ENCODE results near the gene AMBRA1.

The AMBRA1 gene

DNA sequence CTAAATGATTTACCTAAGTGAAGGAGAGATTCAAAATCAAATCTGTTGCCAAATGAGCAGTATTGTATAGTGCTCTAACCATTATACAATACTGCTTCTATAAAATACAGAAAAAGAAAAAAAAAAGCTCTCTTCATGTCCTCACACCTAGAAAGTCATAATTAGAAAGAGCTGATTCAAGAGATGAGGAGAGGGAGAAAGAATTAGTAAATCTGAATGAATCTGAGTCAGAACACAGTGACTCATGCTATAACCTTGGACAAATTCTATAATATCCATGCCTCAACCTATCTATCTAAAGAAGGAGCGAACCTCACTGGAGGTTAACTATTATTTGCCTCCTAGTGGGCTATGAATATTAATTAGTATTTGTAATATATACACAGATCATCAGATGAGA lies 29.4 kb downstream of the AMBRA1 start:
- H3K27me3 ChIP-seq (ENCODE audit: control insufficient read depth, insufficient read depth, low read length) = no peaks in the 10 kb centered on the region
- H2AFZ ChIP-seq = no peak overlapping the region
- H3K79me2 ChIP-seq = peaks cover 21% of the 10 kb centered on the region
- H3K9me3 ChIP-seq (ENCODE audit: control insufficient read depth, low read length) = no peaks in the 10 kb centered on the region
- no peak overlapping the region for H3K4me3 ChIP-seq (ENCODE audit: low read depth, low read length)
- no peaks in the 10 kb centered on the region for H3K36me3 ChIP-seq (ENCODE audit: control insufficient read depth, insufficient read depth, low read length)
- H3K4me1 ChIP-seq = peaks cover 4% of the 10 kb centered on the region
- H3K27ac ChIP-seq = no peak overlapping the region
- TF ChIP-seq, protein P1, sequence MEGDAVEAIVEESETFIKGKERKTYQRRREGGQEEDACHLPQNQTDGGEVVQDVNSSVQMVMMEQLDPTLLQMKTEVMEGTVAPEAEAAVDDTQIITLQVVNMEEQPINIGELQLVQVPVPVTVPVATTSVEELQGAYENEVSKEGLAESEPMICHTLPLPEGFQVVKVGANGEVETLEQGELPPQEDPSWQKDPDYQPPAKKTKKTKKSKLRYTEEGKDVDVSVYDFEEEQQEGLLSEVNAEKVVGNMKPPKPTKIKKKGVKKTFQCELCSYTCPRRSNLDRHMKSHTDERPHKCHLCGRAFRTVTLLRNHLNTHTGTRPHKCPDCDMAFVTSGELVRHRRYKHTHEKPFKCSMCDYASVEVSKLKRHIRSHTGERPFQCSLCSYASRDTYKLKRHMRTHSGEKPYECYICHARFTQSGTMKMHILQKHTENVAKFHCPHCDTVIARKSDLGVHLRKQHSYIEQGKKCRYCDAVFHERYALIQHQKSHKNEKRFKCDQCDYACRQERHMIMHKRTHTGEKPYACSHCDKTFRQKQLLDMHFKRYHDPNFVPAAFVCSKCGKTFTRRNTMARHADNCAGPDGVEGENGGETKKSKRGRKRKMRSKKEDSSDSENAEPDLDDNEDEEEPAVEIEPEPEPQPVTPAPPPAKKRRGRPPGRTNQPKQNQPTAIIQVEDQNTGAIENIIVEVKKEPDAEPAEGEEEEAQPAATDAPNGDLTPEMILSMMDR (IDR thresholded peaks at IDR 0.05) = no peak
- H3K4me2 ChIP-seq (ENCODE audit: low read length) = no peak overlapping the region
- no peak overlapping the region for H3K9ac ChIP-seq

DNA sequence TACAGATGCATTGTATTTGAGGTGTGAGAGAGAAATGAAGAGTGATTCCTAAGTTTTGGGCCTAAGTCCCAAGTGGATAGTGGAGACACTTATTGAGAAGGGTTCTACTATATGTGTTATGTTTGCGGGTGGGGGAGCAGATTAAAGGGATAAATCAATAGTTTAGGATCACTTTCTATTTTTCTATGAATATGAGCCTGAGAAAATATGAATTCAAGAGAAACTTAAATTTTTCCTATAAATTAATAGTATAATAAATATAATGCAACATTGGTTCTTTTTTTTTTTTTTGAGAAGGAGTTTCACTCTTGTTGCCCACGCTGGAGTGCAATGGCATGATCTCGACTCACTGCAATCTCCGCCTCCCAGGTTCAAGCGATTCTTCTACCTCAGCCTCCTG lies 31.3 kb downstream of the AMBRA1 start:
- TF ChIP-seq, protein P1 (IDR thresholded peaks at IDR 0.05) = no peak
- Histone ChIP-seq H3K4me3 (ENCODE audit: low read depth, low read length) (no peak overlapping the region), H3K79me2 (peaks cover 28% of the 10 kb centered on the region), H3K9ac (no peak overlapping the region), H3K27ac (no peak overlapping the region), H3K4me1 (peaks cover 7% of the 10 kb centered on the region), H3K36me3 (ENCODE audit: control insufficient read depth, insufficient read depth, low read length) (no peaks in the 10 kb centered on the region), H2AFZ (no peak overlapping the region), H3K4me2 (ENCODE audit: low read length) (no peak overlapping the region), H3K9me3 (ENCODE audit: control insufficient read depth, low read length) (no peaks in the 10 kb centered on the region), H3K27me3 (ENCODE audit: control insufficient read depth, insufficient read depth, low read length) (no peaks in the 10 kb centered on the region)

DNA sequence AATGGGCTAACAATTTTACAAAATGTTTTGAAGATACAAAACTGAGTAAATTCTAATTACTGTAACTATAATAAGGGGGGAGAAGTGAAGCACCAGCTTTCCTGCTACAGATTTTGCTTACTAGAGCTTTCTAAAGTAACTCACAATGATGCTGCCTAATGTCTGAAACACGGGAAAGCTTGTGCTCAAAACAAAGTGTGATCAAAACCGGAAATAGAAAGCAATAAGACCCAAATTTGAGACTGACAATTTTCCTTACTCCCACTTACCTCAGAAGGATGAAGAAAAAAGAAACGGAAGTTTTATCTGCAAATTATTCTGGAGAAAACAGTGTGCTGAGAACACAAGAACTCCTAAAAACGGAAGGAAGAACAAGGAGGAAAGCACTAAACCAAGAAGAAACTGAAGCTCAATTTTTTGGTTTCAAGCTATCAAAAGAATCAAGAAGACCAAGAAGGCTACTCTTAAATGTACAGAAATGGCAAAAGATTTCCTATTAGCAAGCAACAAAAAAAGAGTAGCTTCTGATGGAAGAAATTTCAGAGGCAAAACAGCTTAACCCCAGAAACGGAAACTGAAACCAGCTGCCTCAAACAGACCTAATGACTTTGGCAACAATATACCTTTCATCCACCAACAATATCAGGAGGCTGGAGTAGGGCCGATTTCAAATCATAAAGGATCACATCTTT lies 33.4 kb downstream of the AMBRA1 start:
- no peaks in the 10 kb centered on the region for H3K27me3 ChIP-seq (ENCODE audit: control insufficient read depth, insufficient read depth, low read length)
- TF ChIP-seq, protein P1 (IDR thresholded peaks at IDR 0.05) = no peak
- no peak overlapping the region for H2AFZ ChIP-seq
- H3K79me2 ChIP-seq = peaks cover 24% of the 10 kb centered on the region
- peak overlapping the region; percentile 54 for H3K27ac ChIP-seq
- no peak overlapping the region for H3K9ac ChIP-seq
- peak overlapping the region; percentile 47 for H3K4me2 ChIP-seq (ENCODE audit: low read length)
- H3K4me3 ChIP-seq (ENCODE audit: low read depth, low read length) = peak overlapping the region; percentile 22
- H3K9me3 ChIP-seq (ENCODE audit: control insufficient read depth, low read length) = no peaks in the 10 kb centered on the region
- peaks cover 7% of the 10 kb centered on the region for H3K4me1 ChIP-seq
- no peaks in the 10 kb centered on the region for H3K36me3 ChIP-seq (ENCODE audit: control insufficient read depth, insufficient read depth, low read length)

- H3K27ac ChIP-seq = no peak overlapping the region
- H3K4me3 ChIP-seq (ENCODE audit: low read depth, low read length) = no peak overlapping the region
- H3K27me3 ChIP-seq (ENCODE audit: control insufficient read depth, insufficient read depth, low read length) = no peaks in the 10 kb centered on the region
- no peaks in the 10 kb centered on the region for H3K9me3 ChIP-seq (ENCODE audit: control insufficient read depth, low read length)
- peaks cover 10% of the 10 kb centered on the region for H3K4me1 ChIP-seq
- no peak overlapping the region for H3K9ac ChIP-seq
- H2AFZ ChIP-seq = no peak overlapping the region
- H3K79me2 ChIP-seq = peaks cover 22% of the 10 kb centered on the region
- no peak overlapping the region for H3K4me2 ChIP-seq (ENCODE audit: low read length)
- TF ChIP-seq, protein P1 (IDR thresholded peaks at IDR 0.05) = no peak
- no peaks in the 10 kb centered on the region for H3K36me3 ChIP-seq (ENCODE audit: control insufficient read depth, insufficient read depth, low read length)
These were observed 34.0 kb downstream of the AMBRA1 start for GRCh38 chr11:46559815-46560214.

GRCh38 chr11:46557684-46558151 lies 36.1 kb downstream of the AMBRA1 start:
- TF ChIP-seq, protein P1 (IDR thresholded peaks at IDR 0.05) = no peak
- H2AFZ ChIP-seq = no peak overlapping the region
- H3K9me3 ChIP-seq (ENCODE audit: control insufficient read depth, low read length) = no peaks in the 10 kb centered on the region
- no peak overlapping the region for H3K27ac ChIP-seq
- no peak overlapping the region for H3K9ac ChIP-seq
- H3K4me3 ChIP-seq (ENCODE audit: low read depth, low read length) = no peak overlapping the region
- no peaks in the 10 kb centered on the region for H3K27me3 ChIP-seq (ENCODE audit: control insufficient read depth, insufficient read depth, low read length)
- H3K36me3 ChIP-seq (ENCODE audit: control insufficient read depth, insufficient read depth, low read length) = no peaks in the 10 kb centered on the region
- peaks cover 21% of the 10 kb centered on the region for H3K79me2 ChIP-seq
- peaks cover 15% of the 10 kb centered on the region for H3K4me1 ChIP-seq
- H3K4me2 ChIP-seq (ENCODE audit: low read length) = no peak overlapping the region
